ENCODE data around the gene ARIH1. TPM values are rescaled to one million over a fixed set of nuclear protein-coding genes. Genes with fewer than 3 reads are reported as not detected.
"Not testable (repeated sequence)": the region's sequence is repeated elsewhere in the genome, so short reads cannot be mapped to it uniquely, and the experiment has no call there.

Gene ARIH1, protein sequence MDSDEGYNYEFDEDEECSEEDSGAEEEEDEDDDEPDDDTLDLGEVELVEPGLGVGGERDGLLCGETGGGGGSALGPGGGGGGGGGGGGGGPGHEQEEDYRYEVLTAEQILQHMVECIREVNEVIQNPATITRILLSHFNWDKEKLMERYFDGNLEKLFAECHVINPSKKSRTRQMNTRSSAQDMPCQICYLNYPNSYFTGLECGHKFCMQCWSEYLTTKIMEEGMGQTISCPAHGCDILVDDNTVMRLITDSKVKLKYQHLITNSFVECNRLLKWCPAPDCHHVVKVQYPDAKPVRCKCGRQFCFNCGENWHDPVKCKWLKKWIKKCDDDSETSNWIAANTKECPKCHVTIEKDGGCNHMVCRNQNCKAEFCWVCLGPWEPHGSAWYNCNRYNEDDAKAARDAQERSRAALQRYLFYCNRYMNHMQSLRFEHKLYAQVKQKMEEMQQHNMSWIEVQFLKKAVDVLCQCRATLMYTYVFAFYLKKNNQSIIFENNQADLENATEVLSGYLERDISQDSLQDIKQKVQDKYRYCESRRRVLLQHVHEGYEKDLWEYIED
- polyA plus RNA-seq (ENCODE audit: insufficient read length in 3 of 3): 100 to 1,000 TPM; 196 to 209 (median 197) TPM

DNA sequence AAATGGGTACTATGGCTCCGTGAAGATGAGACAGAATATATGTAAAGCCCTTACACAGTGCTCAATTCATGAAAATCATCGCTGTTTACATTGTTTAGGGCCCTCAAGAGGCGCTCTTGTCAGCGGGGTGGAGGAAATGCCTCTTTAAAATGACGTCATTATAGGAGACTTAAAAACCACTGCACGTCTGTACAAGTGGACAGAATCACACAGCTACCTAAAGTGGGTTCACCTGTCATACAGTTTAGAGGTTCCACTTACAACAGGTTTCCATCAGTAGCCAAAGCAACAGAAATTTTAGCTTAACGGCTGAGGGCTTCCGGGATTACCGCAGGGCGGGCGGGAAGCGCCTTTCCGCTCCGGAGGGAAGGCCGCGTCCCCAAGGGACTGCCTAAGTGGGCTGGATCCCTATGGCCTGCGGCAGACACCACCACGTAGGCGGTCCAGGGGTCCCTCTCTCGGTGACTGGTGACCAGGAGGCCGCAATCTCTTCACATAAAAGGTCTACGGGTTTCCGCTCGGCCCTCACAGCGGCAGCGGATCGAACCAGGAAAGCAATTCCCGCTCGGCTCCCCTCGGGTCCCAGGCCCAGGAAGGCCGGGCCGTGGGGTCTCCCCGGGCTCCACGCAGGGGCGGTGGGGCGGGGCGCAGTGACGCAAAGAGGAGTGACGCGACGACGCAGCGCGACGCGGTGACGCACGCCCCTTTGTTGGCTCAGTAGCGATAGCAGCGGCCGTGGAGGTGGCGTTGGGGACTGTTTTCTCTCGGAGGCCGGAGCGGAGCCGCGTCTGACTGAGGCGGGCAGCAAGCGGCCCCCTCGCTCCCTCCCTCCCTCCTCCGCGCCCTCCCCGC lies at the start of gene ARIH1:
Gene ARIH1, plus strand, starts transcription at position 717 of the 852 bp plus-strand sequence. CDS start 310 bp downstream, outside the sequence.
- DNase-seq (ENCODE audit: low read depth in 3 of 3, low spot score in 2 of 3): peak; percentile 93 to 94 (median 93)

DNA sequence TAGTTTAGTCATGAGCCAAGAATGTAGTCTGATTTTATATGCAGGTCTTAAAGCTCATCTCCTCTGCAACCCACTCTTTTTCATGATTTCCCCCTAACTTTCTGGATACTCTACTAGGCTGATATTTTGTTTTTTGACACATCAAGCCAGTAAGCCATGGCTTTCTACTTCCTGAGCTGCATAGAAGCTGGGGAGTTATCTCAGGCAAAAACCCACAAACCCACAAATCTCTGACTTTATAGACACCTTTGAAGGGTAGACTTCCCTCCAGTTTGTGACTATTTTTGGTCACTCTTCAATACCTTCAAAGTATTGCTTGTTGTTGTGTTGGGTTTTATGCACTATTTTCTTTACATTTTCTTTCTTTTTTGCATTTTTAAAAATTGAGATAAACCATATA lies 47.4 kb upstream of the ARIH1 start:
- no peak for DNase-seq (ENCODE audit: low read depth in 3 of 3, low spot score in 2 of 3)

DNA sequence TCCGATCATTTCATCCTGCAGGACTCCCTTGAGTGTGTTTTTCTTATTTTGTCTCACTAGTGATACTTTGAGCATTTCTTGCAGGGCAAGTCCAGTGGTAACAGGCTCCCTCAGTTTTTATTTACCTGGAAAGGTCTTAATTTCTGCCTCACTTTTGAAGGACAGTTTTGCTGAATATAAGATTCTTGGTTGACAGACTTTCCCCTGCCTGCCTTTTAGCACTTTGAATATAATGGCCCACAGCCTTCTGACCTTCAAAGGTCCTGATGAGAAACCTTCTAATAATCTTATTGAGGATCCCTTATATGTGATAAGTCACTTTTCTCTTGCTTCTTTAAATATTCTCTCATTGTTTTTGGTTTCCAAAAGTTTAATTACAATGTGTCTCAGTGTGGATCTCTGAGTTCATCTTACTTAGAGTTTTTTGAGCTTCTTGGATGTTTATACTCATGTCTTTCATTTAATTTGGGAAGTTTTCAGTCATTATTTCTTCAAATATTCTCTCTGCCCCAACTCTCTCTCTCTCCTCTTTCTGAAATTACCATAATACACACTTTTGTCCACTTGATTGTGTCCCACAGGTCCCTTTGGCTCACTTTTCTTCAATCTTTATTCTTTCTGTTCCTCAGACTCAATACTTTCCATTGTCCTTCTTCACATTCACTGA lies 36.3 kb upstream of the ARIH1 start:
- DNase-seq (ENCODE audit: low read depth in 3 of 3, low spot score in 2 of 3): no peak

DNA sequence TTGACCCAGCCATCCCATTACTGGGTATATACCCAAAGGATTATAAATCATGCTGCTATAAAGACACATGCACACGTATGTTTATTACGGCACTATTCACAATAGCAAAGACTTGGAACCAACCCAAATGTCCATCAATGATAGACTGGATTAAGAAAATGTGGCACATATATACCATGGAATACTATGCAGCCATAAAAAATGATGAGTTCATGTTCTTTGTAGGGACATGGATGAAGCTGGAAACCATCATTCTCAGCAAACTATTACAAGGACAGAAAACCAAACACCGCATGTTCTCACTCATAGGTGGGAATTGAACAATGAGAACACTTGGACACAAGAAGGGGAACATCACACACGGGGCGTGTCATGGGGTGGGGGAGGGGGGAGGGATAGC lies 31.3 kb upstream of the ARIH1 start:
- DNase-seq (ENCODE audit: low read depth in 3 of 3, low spot score in 2 of 3): not testable (repeated sequence)

DNA sequence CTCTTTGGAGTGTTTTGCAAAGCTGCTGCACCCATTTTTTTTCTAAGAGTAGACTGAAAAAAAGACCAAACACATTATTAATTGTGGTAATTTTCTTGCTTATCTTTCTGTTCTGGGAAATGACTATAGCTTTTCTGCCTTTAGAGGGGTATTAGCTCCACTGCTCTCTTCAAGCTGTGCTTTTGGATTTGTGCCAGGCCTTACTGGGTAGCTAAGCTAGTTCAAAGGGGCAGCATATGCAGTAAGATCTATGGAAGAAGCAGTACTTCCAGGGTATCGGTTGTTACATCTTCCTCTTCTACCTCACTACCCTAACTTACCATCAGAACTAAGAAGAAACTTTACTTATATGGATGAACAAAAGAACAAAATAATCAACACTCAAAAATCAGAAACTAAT lies 28.7 kb upstream of the ARIH1 start:
- no peak for DNase-seq (ENCODE audit: low read depth in 3 of 3, low spot score in 2 of 3)

DNA sequence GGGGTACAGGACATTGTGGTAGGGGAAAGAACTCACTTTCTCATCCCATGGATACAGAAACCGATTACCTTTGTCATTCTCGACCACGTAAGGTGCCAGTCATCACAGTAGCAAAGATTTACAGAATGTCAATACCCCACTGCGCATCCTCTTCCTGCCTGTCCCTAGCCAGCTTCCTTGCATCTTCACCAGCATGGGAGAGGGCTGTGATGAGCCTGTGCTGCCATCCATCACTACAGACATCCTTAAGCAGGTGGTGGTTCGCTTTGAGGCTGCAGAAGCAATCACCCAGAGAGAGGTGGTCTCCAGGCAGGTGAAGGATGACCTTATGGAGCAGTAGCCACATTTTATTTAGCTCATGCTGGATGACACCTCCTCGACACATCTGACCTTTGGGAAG lies 23.3 kb upstream of the ARIH1 start:
- no peak for DNase-seq (ENCODE audit: low read depth in 3 of 3, low spot score in 2 of 3)

DNA sequence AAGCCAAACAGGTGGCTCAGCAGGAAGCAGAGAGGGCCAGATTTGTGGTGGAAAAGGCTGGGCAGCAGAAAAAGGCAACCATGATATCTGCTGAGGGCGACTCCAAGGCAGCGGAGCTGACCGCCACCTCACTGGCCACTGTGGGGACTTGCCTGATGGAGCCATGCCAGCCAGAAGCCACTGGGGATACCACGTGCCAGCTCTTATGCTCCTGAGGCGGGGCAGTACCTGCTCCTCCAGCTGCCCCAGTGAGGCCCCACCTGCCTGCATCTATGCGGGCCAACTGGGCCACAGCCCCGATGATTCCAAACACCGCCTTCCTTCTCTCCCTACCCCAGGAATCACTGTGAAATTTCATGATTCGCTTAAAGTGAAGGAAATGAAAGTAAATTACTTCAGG lies 22.9 kb upstream of the ARIH1 start:
- no peak for DNase-seq (ENCODE audit: low read depth in 3 of 3, low spot score in 2 of 3)

DNA sequence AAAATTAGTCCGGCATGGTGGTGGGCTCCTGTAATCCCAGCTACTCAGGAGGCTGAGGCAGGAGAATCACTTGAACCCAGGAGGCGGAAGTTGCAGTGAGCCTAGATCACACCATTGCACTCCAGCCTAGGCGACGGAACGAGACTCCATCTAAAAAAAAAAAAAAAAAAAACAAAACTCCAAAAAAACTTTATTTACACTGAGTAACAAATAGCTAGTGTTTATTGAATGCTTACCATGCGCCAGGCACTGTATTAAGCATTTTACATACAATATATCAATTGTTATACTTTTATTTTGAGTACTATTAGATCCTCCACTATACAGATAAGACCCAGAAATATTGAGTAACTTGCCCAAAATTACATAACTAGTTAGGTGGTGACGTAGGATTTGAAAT lies 17.4 kb upstream of the ARIH1 start:
- DNase-seq (ENCODE audit: low read depth in 3 of 3, low spot score in 2 of 3): no peak

DNA sequence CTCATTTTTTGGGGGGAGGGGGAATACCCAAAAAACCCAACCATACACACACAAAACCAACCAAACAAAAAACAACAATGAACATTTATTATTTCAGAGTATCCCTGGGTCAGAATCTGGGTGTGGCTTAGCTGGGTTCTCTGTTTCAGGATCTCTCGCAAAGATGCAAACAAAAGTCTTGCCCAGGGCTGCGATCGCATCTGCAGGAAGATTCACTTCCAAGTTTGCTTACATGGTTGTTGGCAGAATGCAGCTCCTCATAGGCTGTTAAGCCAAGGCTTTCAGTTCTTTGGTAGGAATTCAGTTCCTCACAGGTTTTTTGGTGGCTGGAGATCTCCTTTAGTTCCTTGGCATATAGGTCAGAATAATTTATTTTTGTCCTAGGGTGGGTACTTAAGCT lies 13.7 kb upstream of the ARIH1 start:
- DNase-seq (ENCODE audit: low read depth in 3 of 3, low spot score in 2 of 3): no peak

DNA sequence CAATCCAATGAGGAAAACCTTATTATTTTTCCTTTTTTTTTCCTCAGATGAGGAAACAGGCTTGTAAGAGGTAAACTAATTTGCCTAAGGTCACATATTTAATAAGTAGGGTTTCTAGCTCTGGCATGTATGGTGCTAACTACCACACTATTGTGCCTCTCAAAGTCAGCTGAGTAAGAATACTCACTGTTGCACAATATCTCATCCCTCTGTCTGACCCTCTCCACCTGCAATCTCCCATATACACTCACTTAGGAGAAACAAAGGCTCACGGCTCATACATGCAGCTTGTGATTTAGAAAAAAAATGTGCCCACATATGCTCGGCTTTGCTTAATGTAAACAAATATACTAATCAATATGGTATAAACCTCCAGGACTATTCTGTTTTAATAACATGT lies 10.4 kb upstream of the ARIH1 start:
- no peak for DNase-seq (ENCODE audit: low read depth in 3 of 3, low spot score in 2 of 3)

DNA sequence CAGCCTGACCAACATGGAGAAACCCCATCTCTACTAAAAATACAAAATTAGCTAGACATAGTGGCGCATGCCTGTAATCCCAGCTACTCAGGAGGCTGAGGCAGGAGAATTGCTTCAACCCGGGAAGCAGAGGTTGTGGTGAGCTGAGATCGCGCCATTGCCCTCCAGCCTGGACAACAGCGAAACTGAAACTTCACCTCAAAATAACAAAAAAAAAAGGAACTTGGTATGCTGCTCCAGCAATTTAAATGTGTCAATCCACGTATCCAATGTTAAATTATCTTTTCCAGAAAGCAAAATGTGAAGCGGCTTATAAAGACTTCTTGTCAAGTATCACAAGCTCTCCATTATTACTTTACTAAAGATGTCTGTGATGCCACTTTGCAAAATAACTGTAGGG lies 9.9 kb upstream of the ARIH1 start:
- no peak for DNase-seq (ENCODE audit: low read depth in 3 of 3, low spot score in 2 of 3)

DNA sequence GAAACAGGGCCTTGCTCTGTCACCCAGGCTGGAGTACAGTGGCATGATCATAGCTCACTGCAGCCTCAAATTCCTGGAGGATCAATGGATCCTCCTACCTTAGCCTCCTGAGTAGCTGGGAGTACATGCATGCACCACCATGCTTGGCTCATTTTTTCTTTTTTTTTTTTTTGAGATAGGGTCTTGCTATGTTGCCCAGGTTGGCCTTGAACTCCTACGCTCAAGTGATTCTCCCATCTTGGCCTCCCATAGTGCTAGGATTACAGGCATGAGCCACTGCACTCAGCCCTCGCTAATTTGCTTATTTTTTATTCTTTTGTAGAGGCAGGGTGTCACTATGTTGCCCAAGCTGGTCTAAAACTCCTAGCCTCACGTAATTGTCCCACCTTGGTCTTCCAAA lies 6.0 kb upstream of the ARIH1 start:
- DNase-seq (ENCODE audit: low read depth in 3 of 3, low spot score in 2 of 3): no peak

DNA sequence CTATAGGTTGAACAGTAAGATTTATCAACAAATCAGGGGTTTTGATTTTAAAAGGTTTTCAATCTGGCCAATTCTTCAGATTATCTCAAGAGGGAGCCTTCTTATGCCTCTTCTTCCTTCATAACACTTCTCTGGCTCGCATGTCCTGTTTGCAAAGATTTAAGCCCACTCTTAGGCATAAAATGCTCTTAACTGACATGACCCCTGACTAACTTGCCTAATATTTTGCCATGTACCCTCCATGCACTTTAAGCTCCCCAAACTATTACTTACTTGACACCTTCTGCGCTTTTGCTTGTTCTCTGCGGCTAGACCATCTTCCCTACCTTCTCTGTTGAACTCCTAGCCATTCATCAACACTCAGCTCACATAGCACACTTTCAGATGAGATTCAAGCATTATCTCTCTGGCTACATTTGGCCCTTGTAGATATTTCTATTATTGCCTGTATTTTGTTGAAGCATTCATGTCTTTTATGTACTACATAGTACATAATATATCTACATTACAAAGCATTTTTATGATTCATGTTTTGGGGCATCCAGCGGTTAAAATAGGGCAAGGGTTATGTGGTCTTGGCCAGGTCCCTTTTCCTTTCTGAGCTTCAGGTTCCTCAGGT lies 1.0 kb upstream of the ARIH1 start:
- DNase-seq (ENCODE audit: low read depth in 3 of 3, low spot score in 2 of 3): peak in 2 of 3 donors; percentile 21 to 33

DNA sequence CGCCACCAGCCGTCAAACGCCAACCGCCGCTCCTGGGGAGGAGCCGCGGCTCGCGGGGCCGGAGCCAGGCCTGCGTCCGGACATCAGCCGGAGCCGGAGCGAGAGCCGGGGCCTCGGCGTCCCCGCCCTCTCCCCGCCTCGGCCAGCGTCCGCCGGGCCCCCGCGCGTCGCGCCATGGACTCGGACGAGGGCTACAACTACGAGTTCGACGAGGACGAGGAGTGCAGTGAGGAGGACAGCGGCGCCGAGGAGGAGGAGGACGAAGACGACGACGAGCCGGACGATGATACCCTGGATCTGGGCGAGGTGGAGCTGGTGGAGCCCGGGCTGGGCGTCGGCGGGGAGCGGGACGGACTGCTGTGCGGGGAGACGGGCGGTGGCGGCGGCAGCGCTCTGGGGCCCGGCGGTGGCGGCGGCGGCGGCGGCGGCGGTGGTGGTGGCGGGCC lies 359 bp downstream of the ARIH1 start:
- peak in 1 of 3 donors; percentile 8 for DNase-seq (ENCODE audit: low read depth in 3 of 3, low spot score in 2 of 3)

DNA sequence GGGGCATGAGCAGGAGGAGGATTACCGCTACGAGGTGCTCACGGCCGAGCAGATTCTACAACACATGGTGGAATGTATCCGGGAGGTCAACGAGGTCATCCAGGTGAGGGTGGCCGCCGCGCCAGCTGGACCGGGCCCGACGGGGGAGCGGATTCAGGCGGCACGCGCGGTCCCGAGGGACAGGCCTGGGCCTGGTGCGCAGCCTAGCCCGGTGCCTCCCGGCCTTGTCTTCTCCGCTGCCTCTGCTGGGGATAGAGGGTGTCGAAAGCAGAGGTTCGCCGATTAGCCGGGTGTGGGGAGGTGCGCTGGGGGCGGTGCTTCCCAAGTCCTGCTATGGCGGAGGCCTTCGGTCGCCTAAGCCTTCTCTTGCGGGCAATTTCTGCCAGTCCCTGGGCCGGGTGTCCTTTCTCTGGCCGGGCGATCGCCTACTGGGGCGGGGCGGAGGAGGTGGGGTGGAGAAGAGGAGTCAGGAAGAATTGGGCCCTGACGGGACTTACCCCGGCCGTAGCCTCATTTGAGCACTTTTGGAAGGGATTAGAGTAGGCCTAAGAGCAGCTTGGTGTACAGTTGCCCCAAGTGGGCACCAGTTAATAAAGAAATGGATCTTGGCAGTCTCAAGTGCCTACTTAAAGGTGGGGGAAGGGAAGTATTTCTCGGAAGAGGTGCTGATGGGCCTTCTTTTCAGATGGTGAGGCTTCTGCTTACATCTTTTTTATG lies 940 bp downstream of the ARIH1 start:
- peak; percentile 41 to 71 (median 70) for DNase-seq (ENCODE audit: low read depth in 3 of 3, low spot score in 2 of 3)

DNA sequence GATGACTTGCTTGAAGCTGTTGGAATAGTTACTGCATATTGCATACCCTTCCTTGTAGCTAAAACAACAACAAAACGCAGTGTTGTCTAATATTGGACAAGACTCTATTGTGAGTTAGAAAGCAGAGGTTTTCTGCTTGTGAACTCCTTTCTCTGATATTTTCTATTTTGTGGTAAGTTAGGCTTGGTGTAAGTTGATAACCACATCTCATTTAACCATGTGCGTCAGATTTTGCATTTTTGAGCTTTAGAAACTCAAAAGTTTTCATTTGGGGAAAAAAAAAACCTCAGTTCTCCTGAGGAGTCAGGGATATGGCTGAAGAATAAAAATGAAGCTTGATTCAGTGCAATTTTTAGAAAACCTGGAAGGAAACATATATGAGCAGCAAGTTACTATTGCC lies 1.5 kb downstream of the ARIH1 start:
- DNase-seq (ENCODE audit: low read depth in 3 of 3, low spot score in 2 of 3): no peak

DNA sequence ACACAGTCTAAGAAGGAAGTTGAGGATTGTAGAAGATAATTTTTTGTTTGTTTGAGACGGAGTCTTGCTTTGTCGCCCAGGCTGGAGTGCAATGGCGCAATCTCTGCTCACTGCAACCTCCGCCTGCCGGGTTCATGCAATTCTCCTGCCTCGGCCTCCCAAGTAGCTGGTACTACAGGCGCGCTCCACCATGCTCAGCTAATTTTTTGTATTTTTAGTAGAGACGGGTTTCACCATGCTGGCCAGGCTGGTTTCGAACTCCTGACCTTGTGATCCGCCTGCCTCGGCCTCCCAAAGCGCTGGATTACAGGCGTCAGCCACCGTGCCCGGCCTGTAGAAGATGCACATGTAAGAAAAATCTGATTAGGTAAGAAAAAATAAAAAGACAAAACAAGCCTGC lies 2.2 kb downstream of the ARIH1 start:
- DNase-seq (ENCODE audit: low read depth in 3 of 3, low spot score in 2 of 3): not testable (repeated sequence)

DNA sequence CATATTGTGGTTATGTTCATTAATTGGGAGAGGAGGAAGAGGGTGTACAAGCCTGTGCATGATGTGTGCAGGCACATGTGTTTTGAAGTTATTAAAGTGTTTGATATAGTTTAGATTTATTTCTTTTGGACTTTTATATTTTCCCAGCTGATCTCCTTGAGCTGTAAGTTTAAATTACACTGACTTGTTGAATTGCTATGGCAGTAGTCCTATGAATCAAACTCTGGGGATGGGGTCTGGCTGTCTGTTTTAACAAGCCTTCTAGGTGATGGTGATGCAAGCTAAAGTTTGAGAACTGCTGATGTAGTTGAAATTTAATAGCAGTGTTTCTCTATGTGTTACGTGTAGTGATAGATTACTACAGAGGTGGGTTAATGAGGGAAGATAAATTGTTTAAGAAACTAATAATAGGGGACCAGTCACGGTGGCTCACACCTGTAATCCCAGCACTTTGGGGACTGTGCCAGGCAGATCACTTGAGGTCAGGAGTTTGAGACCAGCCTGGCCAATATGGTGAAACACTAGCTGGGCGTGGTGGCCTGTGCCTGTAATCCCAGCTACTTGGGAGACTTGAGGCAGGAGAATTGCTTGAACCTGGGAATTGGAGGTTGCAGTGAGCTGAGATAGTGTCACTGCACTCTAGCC lies 7.0 kb downstream of the ARIH1 start:
- DNase-seq (ENCODE audit: low read depth in 3 of 3, low spot score in 2 of 3): no peak

DNA sequence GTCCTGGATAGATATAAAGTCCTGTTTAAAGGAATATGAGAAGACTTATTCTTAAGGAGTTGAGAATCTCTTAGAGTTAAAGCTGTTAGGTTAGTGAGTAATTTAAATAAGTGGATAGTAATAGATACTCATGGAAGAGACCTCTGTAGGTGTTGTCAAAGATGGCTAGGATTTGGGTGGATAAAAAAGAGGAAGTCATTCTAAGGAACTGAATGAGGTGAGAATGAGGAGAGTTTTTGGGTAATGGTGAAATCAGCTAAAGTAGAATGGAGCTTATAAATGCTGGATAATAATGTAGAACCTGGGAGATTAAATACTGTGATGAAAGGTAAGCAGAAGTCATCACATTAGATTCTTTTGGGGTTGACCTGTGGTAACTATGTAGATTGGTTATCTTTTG lies 8.1 kb downstream of the ARIH1 start:
- DNase-seq (ENCODE audit: low read depth in 3 of 3, low spot score in 2 of 3): no peak
